Measurements from ENCODE around the gene A4GALT.

GRCh38 chr22:42760806-42761565 is 40.3 kb upstream of the A4GALT start:
- no peak for TF ChIP-seq TAF1 (IDR thresholded peaks at IDR 0.05; ENCODE audit: borderline replicate concordance, insufficient read depth, low read length)
- TF ChIP-seq SIN3A (IDR thresholded peaks at IDR 0.05; ENCODE audit: borderline replicate concordance, insufficient read depth, low read length), result no peak
- TF ChIP-seq POLR2AphosphoS5 (IDR thresholded peaks at IDR 0.05; ENCODE audit: low read depth, low read length), result no peak
- no peak for TF ChIP-seq REST (IDR thresholded peaks at IDR 0.05; ENCODE audit: insufficient read depth in 1 of 2, low read depth in 2 of 2, low read length in 2 of 2)
- TF ChIP-seq FOXP2 (optimal IDR thresholded peaks at IDR 0.05; ENCODE audit: borderline replicate concordance, extremely low read depth, extremely low read length, insufficient read depth), result no peak
